NB4 (cell line): Measurements from ENCODE around the gene GSS.

ENCODE experiments used
- DNase-seq: peaks from one replicate; pipeline ENCODE4 v3.0.0; 2010; ENCODE audit warnings: low read depth
- H3K4me3 ChIP-seq: one replicate; pipeline ENCODE4 v1.5.1; 2011; ENCODE audit warnings: mild to moderate bottlenecking, low read depth, low read length, moderate library complexity
- CTCF ChIP-seq: IDR thresholded peaks from one replicate; pipeline ENCODE4 v1.5.1; 2012; ENCODE audit warnings: low read depth, low read length
- MAX ChIP-seq: IDR thresholded peaks from 2 replicates; pipeline ENCODE4 v1.6.1; 2011; ENCODE audit warnings: low read depth, low read length
- MYC ChIP-seq: IDR thresholded peaks from 2 replicates; pipeline ENCODE4 v1.6.1; 2011; ENCODE audit warnings: low read depth, low read length
- POLR2A ChIP-seq: IDR thresholded peaks from 2 replicates; pipeline ENCODE4 v1.6.1; 2011; ENCODE audit warnings: mild to moderate bottlenecking; ENCODE audit not compliant: insufficient read length; ENCODE audit errors: extremely low read depth

GSS gene

GRCh38 chr20:34931771-34932170, 23.8 kb downstream of the GSS start:
- no peak for TF ChIP-seq CTCF
- no peak for TF ChIP-seq MAX
- TF ChIP-seq MYC, result no peak
- no peak for TF ChIP-seq POLR2A
- no peak overlapping the region for H3K4me3 ChIP-seq
- DNase-seq, result no peak

DNA sequence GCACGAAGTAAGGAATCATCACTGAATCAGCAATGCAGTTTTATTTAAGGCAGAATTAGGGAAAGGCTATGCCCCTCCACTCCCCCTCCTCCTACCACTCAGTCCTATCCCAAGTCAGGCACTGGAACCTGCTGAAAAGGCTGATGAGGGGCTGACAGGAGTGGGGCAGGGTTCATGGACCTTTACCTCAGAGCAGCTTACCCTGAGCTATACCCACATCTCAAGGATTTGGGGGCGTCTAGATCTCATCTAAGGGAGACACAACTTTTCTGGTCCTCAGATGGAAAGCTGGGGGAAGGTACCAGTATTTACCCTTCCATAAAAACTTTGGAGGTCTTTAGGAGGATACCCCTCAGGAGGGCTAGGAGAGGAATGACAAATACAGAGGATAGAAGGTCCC, 27.2 kb downstream of the GSS start:
- H3K4me3 ChIP-seq, result no peak overlapping the region
- TF ChIP-seq MYC (no peak), MAX (no peak)
- no peak for DNase-seq

DNA sequence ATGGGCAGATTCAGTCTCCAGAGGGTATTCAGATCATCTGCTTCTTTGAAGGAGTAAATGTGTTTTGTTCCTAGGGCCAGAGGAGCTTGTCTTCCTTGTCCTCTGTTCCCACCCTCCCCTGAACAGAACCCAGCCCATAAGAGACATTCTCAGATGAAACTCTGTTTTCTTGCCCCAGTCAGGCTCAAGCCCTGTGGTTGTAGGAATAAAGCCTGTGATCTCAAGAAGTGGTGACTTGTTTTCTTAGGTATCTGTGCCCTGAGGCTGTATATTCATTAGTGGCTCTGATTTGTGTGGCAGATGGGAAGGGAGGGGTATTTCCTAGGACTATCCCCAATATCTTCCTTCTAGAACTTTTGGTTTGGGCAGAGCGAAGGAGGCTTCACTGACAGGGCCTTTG, 27.9 kb downstream of the GSS start:
- DNase-seq, result no peak
- TF ChIP-seq POLR2A (no peak), CTCF (no peak), MYC (no peak), MAX (no peak)
- no peak overlapping the region for H3K4me3 ChIP-seq

- no peak overlapping the region for H3K4me3 ChIP-seq
- TF ChIP-seq MYC, result no peak
- TF ChIP-seq POLR2A, result no peak
- TF ChIP-seq CTCF, result no peak
- no peak for TF ChIP-seq MAX
- no peak for DNase-seq
These were observed 29.0 kb downstream of the GSS start for GRCh38 chr20:34926581-34926980.

- DNase-seq, result no peak
- no peak for TF ChIP-seq MAX
- no peak for TF ChIP-seq POLR2A
- no peak for TF ChIP-seq MYC
- TF ChIP-seq CTCF, result no peak
- no peak overlapping the region for H3K4me3 ChIP-seq
These were observed 29.6 kb downstream of the GSS start for GRCh38 chr20:34925981-34926380.

DNA sequence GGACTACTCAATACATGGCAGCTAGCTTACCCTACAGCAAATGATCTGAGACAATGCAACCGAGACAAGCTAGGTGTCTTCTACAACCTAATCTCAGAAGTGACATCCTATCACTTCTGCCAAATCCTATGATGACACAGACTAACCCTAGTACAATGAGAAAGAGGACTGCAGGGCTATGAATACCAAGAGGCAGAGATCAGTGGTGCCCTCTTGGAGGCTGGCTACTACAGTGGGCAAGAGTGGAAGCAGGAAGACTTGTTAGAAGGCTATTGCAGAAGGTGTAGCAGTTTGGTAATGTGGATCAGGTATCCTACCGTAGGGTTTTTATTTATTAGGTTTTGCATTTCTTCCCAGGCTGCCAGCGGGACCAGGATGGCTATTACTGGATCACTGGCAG, 30.3 kb downstream of the GSS start:
- no peak overlapping the region for H3K4me3 ChIP-seq
- DNase-seq, result no peak
- TF ChIP-seq POLR2A (no peak), CTCF (no peak), MAX (no peak), MYC (no peak)
